Lung (tissue), 12 donors: Measurements from ENCODE around the gene ADCY1. TPM values are rescaled to one million over a fixed set of nuclear protein-coding genes. Genes with fewer than 3 reads are reported as not detected.

Experiments used
- ATAC-seq: fragments of 200-7000 bp; cut with Tn5 transposase; one replicate; pipeline ENCODE4 v1.9.1; 2020; ENCODE audit warnings: moderate number of reproducible peaks; ENCODE audit not compliant: insufficient read depth, low FRiP score
- DNase-seq, 3 donors: peaks; one replicate each; pipeline ENCODE4 v3.0.0-alpha.2; 2013 to 2017
- H3K27ac ChIP-seq, 2 donors: one replicate each; pipeline ENCODE4 v1.5.1; 2013; ENCODE audit warnings: mild to moderate bottlenecking in 2 of 2, moderate library complexity in 2 of 2, control low read depth in 1 of 2, inconsistent platforms in 1 of 2, low read depth in 1 of 2, low read length in 1 of 2
- H3K27me3 ChIP-seq, 3 donors: one replicate each; pipeline ENCODE4 v1.5.1; 2013; ENCODE audit warnings: low read length in 2 of 3; ENCODE audit not compliant: control insufficient read depth in 3 of 3, insufficient read depth in 3 of 3
- H3K36me3 ChIP-seq, 4 donors: one replicate each; pipeline ENCODE4 v1.5.1; 2013; ENCODE audit warnings: low read length in 4 of 4, mild to moderate bottlenecking in 1 of 4, moderate library complexity in 1 of 4; ENCODE audit not compliant: control insufficient read depth in 4 of 4, insufficient read depth in 4 of 4
- H3K4me1 ChIP-seq, 5 donors: one replicate each; pipeline ENCODE4 v1.5.1; 2013; ENCODE audit warnings: low read length in 5 of 5, mild to moderate bottlenecking in 2 of 5, moderate library complexity in 1 of 5; ENCODE audit not compliant: control insufficient read depth in 5 of 5, insufficient read depth in 5 of 5
- H3K4me3 ChIP-seq: one replicate; pipeline ENCODE4 v1.5.1; 2013; ENCODE audit warnings: mild to moderate bottlenecking, control low read depth, moderate library complexity
- H3K9ac ChIP-seq, 2 donors: one replicate each; pipeline ENCODE4 v1.5.1; 2013; ENCODE audit warnings: low read length in 2 of 2, control low read depth in 1 of 2; ENCODE audit not compliant: insufficient read depth in 1 of 2
- H3K9me3 ChIP-seq, 4 donors: one replicate each; pipeline ENCODE4 v1.5.1; 2013; ENCODE audit warnings: low read length in 3 of 4, mild to moderate bottlenecking in 1 of 4, moderate library complexity in 1 of 4; ENCODE audit not compliant: control insufficient read depth in 4 of 4, insufficient read depth in 3 of 4
- CTCF ChIP-seq: IDR thresholded peaks from 2 replicates; pipeline ENCODE4 v1.5.1; 2012; ENCODE audit warnings: mild to moderate bottlenecking; ENCODE audit errors: control extremely low read depth, extremely low read depth
- WGBS, 2 donors: extraction: QIAGEN DNeasy Blood & Tissue Kit; methylation state at CpG; one replicate each; pipeline ENCODE4 v1.1.7; 2013; 5-methylcytosine and 5-hydroxymethylcytosine counted together
- polyA plus RNA-seq, 2 donors: library from polyadenylated mRNA; stranded (reverse); fragments of 200-250 nt; gene quantifications; one replicate each; pipeline ENCODE4 v1.2.1, GENCODE V29; 2013
- total RNA-seq, 2 donors: library from RNA; depleted of rRNA in 1 of 2; stranded (reverse); fragments of >200 nt in 1 of 2; gene quantifications; one replicate each; pipeline ENCODE4 v1.2.1, GENCODE V29; 2014 to 2021
- donor health status: control.
- donor health status: control.
- donor health status: Bipolar disorder and iron deficiency.
- donor health status: healthy.
- donor health status: DM: yes; HTN: yes; CAD: no.

ADCY1 gene
- total and polyA plus RNA-seq, 4 donors: 0.14 to 1.8 (median 0.28) TPM

- H3K4me3 ChIP-seq: no peak overlapping the region
- peaks cover 0 to 5% (median 0%) of the 10 kb centered on the region in 5 donors for H3K4me1 ChIP-seq
- ATAC-seq: no peak
- DNase-seq: no peak
- no peak overlapping the region for H3K9ac ChIP-seq
- H3K27ac ChIP-seq: no peak overlapping the region
- no peak for TF ChIP-seq CTCF
- 90 to 91% methylated on average over 19 of the region's 19 CpGs for WGBS, 2 donors
- no peaks in the 10 kb centered on the region for H3K9me3 ChIP-seq
- H3K27me3 ChIP-seq: no peaks in the 10 kb centered on the region
- no peaks in the 10 kb centered on the region for H3K36me3 ChIP-seq
These were observed 112.4 kb downstream of the ADCY1 start for GRCh38 chr7:45686441-45687184.

GRCh38 chr7:45687185-45687560 is 113.0 kb downstream of the ADCY1 start:
- TF ChIP-seq CTCF: no peak
- Histone ChIP-seq H3K27ac (no peak overlapping the region), H3K4me3 (no peak overlapping the region), H3K4me1 (peaks cover 0 to 5% (median 0%) of the 10 kb centered on the region in 5 donors), H3K9ac (no peak overlapping the region), H3K27me3 (no peaks in the 10 kb centered on the region), H3K9me3 (no peaks in the 10 kb centered on the region), H3K36me3 (no peaks in the 10 kb centered on the region)
- WGBS, 2 donors: 90 to 95% methylated on average over 3 of the region's 3 CpGs
- ATAC-seq (no peak), DNase-seq (no peak)

GRCh38 chr7:45687721-45688120 is 113.6 kb downstream of the ADCY1 start:
- no peak overlapping the region for H3K27ac ChIP-seq

More at GRCh38 chr7:45687721-45688120, 113.6 kb downstream of the ADCY1 start:
- 80 to 87% methylated on average over 3 of the region's 3 CpGs for WGBS, 2 donors
- H3K9me3 ChIP-seq: no peaks in the 10 kb centered on the region
- H3K9ac ChIP-seq: no peak overlapping the region
- no peak for ATAC-seq
- no peaks in the 10 kb centered on the region for H3K27me3 ChIP-seq
- DNase-seq: no peak
- TF ChIP-seq CTCF: no peak
- no peak overlapping the region for H3K4me3 ChIP-seq
- peaks cover 0 to 5% (median 0%) of the 10 kb centered on the region in 5 donors for H3K4me1 ChIP-seq
- H3K36me3 ChIP-seq: no peaks in the 10 kb centered on the region
